HUDEP-2 (cell line): ENCODE results near the gene HP.
A peak's percentile ranks its signal among the peaks of the same experiment; 100 is the strongest.
"Not testable (repeated sequence)": the region's sequence is repeated elsewhere in the genome, so short reads cannot be mapped to it uniquely, and the experiment has no call there.

Experiments
- DNase-seq, 76 experiments: peaks; one replicate each; lab custom pipeline; 2025; ENCODE audit not compliant: unreplicated experiment in 76 of 76; lab: John Stamatoyannopoulos, UW

The HP gene

GRCh38 chr16:72042157-72042660 is 12.1 kb upstream of the HP start:
- DNase-seq = no peak

- DNase-seq = no peak
Observed at GRCh38 chr16:72043058-72043457, 11.2 kb upstream of the HP start.

GRCh38 chr16:72043539-72043938 is 10.8 kb upstream of the HP start:
- no peak for DNase-seq

GRCh38 chr16:72044296-72044695 is 10.0 kb upstream of the HP start:
- DNase-seq = peak in 19 of 76 experiments; percentile 3 to 35 (median 12)

GRCh38 chr16:72044825-72045359 is 9.4 kb upstream of the HP start:
- no peak for DNase-seq

GRCh38 chr16:72049110-72049509 is 5.2 kb upstream of the HP start:
- no peak for DNase-seq

GRCh38 chr16:72050769-72051464 is 3.4 kb upstream of the HP start:
- DNase-seq = no peak

- DNase-seq = no peak
Observed at GRCh38 chr16:72051818-72052217, 2.5 kb upstream of the HP start.

GRCh38 chr16:72055911-72056310 is 1.6 kb downstream of the HP start:
- DNase-seq = no peak

GRCh38 chr16:72057313-72057712 is 3.0 kb downstream of the HP start:
- DNase-seq = not testable (repeated sequence)

- not testable (repeated sequence) for DNase-seq
Observed at GRCh38 chr16:72059060-72059459, 4.8 kb downstream of the HP start.

GRCh38 chr16:72060405-72060804 is 6.1 kb downstream of the HP start:
- DNase-seq = no peak

- no peak for DNase-seq
Observed at GRCh38 chr16:72061564-72061963, 7.3 kb downstream of the HP start.

- DNase-seq = no peak
Observed at GRCh38 chr16:72064361-72064894, 10.1 kb downstream of the HP start.

GRCh38 chr16:72066747-72067146 is 12.4 kb downstream of the HP start:
- DNase-seq = peak in 27 of 76 experiments; percentile 1 to 53 (median 26)

- no peak for DNase-seq
Observed at GRCh38 chr16:72068930-72069329, 14.6 kb downstream of the HP start.

GRCh38 chr16:72072514-72073342 is 18.4 kb downstream of the HP start:
- no peak for DNase-seq

GRCh38 chr16:72073560-72074230 is 19.4 kb downstream of the HP start:
- no peak for DNase-seq

GRCh38 chr16:72075067-72075466 is 20.8 kb downstream of the HP start:
- not testable (repeated sequence) for DNase-seq

- DNase-seq = not testable (repeated sequence)
Observed at GRCh38 chr16:72076991-72077706, 22.8 kb downstream of the HP start.
